HG02981 (cell line): ENCODE results near the gene RAD1.
"Not testable (repeated sequence)": the region's sequence is repeated elsewhere in the genome, so short reads cannot be mapped to it uniquely, and the experiment has no call there.

Source experiments
- ATAC-seq: cut with Tn5 transposase; IDR thresholded peaks from one replicate; pipeline ENCODE4 v1.9.1; 2021; ENCODE audit warnings: mild to moderate bottlenecking, moderate library complexity; ENCODE audit not compliant: unreplicated experiment

The RAD1 gene, protein sequence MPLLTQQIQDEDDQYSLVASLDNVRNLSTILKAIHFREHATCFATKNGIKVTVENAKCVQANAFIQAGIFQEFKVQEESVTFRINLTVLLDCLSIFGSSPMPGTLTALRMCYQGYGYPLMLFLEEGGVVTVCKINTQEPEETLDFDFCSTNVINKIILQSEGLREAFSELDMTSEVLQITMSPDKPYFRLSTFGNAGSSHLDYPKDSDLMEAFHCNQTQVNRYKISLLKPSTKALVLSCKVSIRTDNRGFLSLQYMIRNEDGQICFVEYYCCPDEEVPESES

DNA sequence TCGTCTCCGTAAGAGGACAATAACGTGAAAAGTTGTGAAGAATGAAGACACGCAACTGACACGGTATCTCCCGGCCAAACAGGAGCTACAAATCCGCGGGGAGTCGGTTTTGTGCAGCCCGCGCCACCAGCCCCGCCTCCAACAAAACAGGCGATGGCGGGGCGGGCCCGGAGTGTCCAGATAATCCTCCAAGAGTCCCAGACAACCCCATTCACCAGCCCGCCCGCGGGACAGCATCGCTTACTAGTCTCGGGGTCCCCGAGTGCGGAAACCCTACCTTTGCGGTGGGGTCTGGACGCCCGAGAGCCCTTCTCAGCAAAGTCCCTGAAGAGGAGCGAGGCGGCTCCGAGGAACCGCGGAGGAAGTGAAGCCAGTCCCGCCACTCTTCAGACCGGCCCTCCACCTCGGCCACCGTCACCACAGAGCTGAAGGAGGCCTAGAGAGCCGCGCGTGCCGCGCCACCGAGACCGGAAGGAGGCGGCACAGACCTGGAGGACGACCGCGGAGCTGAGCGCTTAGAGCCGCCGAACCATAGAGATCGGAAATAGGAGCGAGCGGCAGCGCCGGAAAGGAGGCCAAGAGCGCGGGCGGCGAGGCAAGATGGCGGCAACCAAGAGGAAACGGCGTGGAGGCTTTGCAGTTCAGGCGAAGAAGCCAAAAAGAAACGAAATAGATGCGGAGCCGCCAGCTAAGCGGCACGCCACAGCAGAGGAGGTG is at the start of gene RAD1, which contains the start of gene BRIX1:
Gene RAD1 (minus strand): TSS at position 366 of the 717 bp plus-strand sequence. CDS start 612 bp downstream, outside the sequence.
Gene BRIX1 (plus strand): TSS at position 573 of the 717 bp plus-strand sequence. CDS start 28 bp downstream, at position 601.
- ATAC-seq: peak; percentile 98

DNA sequence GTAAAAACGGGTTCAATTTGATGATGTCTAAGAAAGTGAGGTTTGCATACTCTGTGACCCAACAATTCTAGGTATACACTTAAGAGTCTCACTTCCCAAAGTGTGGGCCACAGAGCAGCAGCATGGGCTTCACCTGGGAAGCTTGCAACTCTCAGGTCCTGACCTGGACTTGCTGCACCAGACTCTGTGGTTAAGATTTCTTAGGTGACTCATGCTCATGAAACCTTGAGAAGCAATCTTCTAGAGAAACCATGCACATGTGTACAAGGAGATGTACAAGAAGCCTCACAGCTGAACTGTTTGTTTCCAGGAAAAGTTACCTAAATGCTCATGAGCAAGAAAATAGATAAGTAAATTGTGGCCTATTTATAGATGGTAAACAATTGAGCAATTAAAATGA is 44.0 kb upstream of the RAD1 start:
- ATAC-seq: peak; percentile 87

DNA sequence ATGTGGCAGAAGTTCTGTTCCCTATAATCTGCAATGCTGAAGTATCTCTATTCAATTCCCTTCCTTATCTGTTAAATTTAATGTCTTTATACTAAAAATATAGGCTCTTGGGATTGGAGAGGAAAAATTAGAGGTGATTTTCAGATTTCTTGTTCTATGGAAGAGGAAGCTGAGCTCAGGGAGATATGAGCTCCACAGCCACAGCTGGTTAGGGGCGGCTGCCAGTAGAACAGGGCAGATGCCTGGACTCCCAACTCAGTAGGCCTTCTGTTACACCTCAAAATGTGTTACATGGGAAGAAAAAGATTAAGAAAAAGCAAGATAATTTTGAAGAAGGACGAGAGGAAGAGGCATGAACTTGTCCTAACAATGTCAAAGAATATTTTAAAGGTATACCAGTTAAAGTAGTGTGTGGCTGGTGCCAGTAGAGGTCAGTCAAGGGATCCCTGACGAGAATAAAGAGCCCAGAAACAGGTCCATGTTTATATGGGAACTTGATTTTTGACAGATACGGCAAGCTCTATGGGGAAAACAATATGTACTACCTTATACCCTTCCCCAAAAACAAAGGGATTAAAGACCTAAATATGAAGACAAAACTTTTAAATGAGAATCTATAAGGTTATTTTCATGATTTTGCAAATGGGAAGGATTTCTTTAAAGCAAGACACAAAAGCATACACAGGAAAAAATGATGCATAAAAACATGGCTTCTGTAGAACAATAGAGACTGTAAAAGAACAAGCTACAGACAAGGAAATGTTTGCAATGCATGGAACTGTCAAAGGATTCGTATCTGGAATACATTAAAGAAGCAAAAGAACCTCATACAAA is 42.8 kb upstream of the RAD1 start:
- ATAC-seq: peak; percentile 42

DNA sequence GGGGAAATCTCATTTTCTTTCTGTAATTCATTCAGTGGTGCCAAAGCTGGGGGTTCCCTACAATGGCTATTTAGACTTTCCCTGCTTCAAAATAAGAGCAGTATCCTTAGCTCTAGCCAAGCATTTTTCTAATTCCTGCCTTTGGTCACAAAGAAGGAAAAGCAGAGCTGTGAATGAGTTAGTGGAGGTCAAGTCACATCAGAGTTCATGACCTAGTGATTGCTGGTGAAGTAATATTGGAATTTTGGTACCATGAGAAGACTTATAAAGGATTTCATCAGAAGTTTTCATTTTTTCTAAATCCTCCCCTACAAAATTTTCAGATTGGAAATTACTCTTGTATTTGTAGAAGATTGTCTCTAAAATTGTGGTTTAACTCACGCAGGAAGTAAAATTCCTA is 42.0 kb upstream of the RAD1 start:
- ATAC-seq: no peak

DNA sequence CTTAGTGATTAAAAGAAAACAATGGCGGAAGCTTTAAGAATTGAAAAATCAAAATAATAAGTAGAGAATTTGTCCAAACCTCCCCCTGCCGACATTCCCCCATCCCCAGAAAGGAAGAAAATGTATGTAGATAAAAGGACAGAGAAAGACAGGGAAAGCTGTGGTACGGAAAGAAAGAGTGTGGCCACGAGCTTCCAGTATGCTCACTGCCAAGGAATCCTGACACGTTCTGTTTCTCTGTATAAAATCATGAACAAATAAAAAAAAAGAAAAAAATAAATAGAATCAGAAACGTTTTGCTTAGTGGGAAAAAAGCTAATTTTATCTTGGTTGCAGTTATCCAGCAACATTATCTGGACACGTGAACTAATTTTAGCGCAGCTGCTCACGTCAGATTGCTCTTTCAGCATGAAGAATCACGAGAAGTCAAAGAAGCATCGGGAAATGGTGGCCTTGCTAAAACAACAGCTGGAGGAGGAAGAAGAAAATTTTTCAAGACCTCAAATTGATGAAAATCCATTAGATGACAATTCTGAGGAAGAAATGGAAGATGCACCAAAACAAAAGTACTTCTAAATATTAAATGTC is 29.2 kb upstream of the RAD1 start:
- no peak for ATAC-seq

DNA sequence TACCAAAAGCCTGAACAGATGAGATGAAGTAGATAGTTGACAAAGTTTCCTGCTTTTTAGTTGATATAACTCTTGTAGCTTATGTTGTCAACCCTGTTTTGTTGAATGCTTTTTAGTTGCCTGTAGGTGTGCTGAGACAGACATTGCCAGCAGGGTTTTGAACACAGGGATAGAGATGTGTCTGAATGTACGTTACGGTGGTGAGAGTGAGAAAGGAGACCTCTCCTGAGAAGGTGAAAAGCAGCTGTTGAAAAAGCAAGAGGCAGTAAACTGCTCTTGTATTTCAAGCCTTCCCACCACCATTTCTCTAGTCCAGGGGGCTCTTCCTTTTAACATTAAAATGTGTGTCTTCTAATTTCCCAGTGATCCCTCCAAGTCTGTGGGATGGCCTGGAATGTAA is 28.7 kb upstream of the RAD1 start:
- no peak for ATAC-seq

DNA sequence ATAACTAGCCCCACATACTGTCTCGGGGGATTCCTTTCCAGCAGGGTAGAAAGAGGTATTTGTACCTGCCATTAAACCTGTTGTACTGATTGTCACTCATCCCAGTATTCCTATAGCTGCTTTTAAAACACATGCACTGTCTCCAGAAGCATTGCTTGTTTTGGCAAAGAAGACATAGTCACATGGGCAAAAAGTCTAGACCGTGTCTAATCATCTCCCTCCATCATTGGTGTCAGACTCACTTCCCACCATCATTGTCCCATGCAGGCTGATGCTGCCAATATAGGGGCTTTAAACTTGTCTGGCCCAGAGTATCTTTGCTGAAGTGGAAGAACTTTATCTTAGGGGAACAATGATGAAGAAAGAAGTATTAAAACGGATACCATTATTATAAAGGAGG is 26.6 kb upstream of the RAD1 start:
- ATAC-seq: no peak

DNA sequence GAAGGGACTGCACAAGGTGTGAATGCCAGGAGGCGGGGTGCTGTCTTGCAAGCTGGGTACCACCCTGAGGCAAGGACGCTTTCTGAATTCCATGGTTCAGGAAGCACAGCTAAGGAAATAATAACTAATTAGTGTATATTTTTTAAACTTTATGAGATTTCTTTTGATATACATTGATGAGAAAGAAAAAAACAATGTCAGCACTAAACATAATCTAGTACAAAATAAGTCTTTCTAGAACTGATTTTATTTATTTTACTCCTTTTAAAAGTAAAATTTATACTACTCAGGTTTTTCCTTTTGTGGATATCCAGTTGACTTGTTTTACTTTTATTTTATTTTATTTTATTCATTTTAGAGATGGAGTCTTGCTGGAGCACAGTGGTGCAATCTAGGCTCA is 17.6 kb upstream of the RAD1 start:
- ATAC-seq: no peak

DNA sequence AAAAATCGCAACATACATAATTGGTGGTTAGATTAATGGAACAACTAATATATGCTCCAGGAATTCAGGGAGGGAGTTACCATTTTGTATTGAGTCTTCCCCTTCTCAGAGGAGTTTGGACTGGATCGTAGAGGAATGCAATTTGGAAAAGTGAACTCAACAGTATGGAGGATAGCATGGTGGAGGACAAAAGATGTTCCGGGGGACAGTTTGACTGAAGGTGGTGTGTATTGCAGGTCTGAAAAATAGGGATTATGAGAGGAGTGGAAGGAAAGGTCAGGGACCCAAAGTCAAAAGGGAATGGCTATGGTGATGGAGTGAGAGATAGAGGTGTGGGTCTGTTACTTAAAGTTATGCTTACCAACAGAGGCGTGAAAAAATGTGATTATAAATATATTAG is 15.6 kb upstream of the RAD1 start:
- no peak for ATAC-seq

DNA sequence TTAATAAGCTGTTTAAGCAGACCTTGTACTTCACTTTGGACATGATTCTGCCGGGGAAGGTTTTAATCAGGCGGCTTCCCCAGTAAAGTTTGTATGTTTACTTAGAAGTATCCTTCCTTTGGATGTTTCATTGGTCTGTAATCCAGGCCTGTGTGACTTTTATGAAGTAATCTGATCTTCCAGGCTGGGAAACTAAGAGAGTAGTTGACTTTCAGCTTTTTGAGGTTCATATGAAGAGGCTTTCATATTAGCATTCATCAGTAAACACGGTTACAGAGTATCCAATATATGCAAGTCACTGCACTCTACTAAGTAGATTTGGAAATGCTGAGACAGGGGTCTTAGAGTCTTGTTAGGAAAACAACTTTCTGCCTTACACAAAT is 15.1 kb upstream of the RAD1 start:
- ATAC-seq: no peak

DNA sequence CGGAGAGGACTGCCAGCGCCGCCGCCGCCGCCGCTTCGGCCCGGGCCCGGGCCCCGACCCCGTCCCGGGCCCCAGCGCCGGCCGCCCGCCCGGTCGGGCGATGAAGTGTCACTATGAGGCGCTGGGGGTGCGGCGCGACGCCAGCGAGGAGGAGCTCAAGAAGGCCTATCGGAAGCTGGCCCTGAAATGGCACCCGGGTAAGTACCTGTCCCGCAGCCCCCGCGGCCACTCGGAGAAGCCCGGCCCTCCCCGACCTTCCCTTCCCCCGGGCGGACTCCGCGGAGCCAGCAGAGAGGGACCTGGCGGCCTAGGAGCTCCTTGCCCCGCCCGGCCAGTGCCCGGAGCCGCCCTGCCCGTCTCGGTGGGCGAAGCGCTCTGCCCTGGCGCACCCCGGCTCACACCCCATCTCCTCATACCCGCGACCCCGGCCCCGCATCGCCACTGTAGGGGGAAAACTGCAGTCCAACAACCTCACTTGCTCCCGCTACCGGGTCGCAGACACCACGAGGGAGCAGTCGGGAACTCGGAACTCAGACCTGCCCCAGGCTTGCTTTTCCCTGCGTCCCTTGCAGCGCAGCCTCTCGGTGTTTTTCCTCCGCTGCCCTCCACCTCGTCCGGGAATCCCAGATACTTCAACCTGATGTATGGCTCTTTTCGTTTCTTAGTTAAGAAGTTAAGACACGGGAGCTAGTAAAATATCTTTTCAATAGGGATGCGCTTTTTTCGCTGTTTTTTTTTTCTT is 14.6 kb upstream of the RAD1 start:
- ATAC-seq: peak; percentile 71

DNA sequence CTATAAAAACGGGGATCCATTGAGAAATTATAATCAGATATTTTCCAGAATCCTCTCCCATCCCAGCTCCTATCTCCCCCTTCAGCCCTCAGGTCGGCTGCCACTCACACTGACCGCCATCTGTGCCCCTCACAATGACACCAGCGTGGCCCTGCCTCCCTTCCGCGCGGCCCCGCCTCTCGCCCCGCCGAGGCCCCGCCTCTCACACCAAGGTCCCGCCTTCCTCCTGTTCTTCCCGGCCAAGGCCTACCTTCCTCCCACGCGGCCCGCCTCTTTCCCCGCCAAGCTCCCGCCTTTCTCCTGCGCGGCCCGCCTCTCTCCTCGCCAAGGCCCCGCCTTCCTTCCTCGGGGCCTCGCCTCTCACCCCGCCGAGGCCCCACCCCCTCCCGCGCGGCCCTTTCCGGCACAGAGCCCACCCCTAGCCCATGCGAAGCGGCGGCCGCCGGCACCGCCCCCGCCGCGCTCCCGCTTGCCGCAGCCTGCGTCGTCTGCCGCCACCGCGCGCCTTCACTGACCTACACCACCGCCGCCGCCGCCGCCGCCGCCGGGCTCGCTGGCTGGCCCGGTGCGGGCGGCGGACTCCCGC is 13.9 kb upstream of the RAD1 start, which contains the start of gene DNAJC21:
Gene DNAJC21 (plus strand): TSS at position 426 of the 586 bp plus-strand sequence. CDS start 261 bp downstream, outside the sequence.
- peak; percentile 82 for ATAC-seq

DNA sequence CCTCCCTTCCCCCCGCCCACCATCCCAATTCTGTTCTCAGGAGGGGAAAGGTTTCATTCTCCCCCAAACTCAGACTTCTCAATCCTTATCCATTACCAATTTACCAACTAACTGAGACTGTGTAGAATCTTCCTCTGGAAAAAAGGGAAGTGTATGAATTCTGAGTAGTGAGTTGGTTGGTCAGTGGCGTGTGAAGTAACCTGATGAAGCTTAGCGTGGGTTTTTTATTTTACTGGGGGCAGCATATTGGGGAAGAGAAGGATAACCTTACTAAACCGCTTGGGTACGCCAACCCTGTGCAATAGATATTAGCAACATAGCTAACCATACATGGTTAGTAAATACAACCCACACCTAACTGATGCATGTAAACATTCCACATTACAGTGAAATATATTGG is 13.0 kb upstream of the RAD1 start:
- ATAC-seq: no peak

DNA sequence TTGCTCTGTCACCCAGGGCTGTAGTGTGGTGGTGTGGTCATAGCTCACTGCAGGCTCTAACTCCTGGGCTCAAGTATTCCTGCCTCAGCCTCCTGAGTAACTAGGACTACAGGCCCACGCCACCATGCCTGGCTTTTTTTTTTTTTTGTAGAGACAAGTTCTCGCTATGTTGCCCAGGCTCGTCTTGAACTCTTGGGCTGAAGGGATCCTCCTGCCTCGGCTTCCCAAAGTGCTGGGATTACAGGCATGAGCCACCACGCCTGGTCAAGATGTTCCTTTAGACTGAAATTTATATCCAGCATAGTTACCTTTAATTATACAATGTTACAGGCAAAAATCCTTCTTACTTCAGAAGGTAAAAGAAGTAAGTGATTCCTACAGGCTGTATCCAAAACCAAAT is 12.5 kb upstream of the RAD1 start:
- no peak for ATAC-seq

DNA sequence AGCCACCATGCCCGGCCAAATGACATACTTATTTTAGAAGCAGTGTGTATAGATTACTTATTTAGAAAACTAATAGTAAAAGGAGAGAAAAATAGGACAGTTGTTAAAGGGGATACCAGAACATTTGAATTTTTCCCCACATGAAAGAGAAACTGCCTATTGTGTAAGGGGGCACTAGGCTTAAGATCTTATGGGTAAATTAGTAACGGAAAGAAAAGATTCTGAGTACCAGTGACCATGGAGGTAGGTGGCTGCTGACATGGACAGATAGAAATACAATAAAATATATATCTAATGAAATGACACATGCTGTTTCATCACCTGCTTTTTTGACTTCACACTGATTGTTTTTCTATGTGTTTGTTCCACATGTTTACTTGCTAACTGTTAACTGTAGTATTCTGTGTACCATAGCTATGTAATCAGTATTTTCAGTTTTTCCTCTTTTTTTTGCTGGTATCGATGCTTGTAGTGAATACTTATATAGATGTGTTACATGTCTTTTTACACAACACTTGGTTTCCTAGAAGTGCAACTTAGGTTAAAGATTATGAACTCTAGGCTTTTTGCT is 11.1 kb upstream of the RAD1 start:
- ATAC-seq: no peak

DNA sequence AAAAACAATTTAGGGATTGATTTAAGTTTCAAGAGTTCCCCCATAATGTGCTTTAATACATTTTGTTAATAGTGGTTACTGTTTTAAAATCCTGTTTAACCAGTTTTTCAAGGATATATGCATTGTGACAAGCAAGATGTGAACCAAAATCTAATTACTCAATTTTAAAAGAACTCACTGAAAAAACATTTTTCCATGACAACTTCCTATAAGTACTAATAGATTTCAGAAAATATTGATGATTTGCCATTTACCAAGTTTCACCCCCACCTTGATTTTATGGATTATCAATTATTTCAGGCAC is 9.1 kb upstream of the RAD1 start:
- ATAC-seq: no peak

DNA sequence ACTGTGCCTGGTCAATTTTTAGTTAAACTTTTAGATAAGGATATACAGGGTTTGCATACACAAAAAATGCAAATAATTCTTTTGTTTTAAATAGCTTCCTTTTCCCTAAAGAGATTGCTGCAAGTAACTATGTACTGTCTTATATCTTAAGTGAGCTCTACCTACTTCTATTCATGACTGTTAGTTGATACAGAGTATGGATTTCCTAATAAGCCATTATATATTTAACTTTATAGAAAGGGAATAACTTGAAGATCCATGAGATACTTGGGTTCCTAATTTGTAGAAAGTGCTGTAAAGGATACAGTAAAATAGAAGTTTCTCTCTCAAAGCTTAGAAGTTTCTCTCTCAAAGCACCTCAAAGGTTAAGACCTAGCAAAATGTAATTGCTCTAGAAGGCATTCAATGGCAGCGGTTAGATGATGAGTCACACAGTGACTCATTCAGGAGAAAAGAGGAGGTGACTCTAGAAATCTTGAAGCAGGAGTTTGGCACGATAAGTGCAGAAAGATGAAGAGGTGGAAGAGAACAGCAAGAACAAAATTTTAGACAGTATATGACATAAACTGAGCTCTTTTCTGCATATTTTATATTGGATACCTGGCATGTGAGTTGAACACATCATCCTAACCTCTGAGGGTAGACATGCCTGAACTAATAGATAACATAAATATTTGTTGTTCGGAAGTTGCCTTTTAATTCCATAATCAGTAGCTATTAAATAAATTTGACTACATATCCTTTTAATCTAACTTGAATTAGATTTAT is 8.6 kb upstream of the RAD1 start:
- ATAC-seq: peak; percentile 63

DNA sequence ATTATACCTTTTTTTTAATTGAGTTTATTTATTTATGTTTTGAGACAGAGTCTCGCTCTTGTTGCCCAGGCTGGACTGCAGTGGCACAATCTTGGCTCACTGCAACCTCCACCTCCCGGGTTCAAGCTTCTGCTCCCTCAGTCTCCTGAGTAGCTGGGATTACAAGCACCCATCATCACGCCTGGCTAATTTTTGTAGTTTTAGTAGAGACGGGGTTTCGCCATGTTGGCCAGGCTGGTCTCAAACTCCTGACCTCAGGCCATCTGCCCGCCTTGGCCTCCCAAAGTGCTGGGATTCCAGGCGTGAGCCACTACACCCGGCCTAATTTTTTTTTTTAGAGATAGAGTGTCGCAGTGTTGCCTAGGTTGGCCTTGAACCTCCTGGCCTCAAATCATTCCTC is 8.0 kb upstream of the RAD1 start:
- not testable (repeated sequence) for ATAC-seq

DNA sequence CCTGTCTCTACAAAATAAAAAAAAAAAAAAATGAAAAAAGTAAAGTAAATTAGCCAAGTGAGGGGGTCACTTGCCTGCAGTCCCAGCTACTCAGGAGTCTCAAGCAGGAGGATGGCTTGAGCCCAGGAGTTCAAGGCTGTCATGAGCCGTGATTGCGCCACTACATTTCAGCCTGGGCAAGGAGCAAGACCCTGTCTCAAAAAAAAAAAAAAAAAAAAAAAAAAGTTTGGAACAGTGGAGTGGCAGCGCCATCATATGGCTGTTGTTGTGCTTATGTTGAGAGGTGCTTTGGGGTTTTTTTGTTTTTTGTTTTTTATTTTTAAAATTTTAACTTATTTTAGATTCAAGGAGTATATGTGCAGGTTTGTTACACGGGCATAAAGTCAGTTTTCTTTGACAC is 3.8 kb upstream of the RAD1 start:
- ATAC-seq: no peak
